ENCODE data around the gene TGFB1.

- TF ChIP-seq PATZ1 (CRISPR knock-in tag; IDR thresholded peaks at IDR 0.05; ENCODE audit: borderline replicate concordance) (no peak), BACH2 (CRISPR knock-in tag; IDR thresholded peaks at IDR 0.05; ENCODE audit: borderline replicate concordance) (no peak), ARNTL (CRISPR knock-in tag; IDR thresholded peaks at IDR 0.05; ENCODE audit: borderline replicate concordance, low read depth) (no peak), ZNF70 (CRISPR knock-in tag; IDR thresholded peaks at IDR 0.05) (no peak), ESRRG (CRISPR knock-in tag; IDR thresholded peaks at IDR 0.05) (no peak), CREB5 (CRISPR knock-in tag; IDR thresholded peaks at IDR 0.05; ENCODE audit: low read depth) (no peak), TOX (CRISPR knock-in tag; IDR thresholded peaks at IDR 0.05; ENCODE audit: borderline replicate concordance) (no peak), RARB (CRISPR knock-in tag; IDR thresholded peaks at IDR 0.05) (no peak)
These were observed 2.9 kb downstream of the TGFB1 start for GRCh38 chr19:41350735-41351338.
